RWPE1 (cell line): ENCODE data around the gene RECQL5.

Experiments used
- CTCF ChIA-PET: fragments of 350-600 bp; sonication (Branson Sonifier 250); formaldehyde crosslinking; extraction: SDS; loops from one replicate; lab custom pipeline; 2021; lab: Yijun Ruan, JAX
- POLR2A ChIA-PET: fragments of 400-600 bp; formaldehyde crosslinking; extraction: SDS; loops from one replicate; lab custom pipeline; 2020; ENCODE audit warnings: antibody characterized with exemption; ENCODE audit not compliant: low non-redundant PET; lab: Yijun Ruan, JAX
- DNase-seq: peaks from one replicate; pipeline ENCODE4 v3.0.0; 2012; ENCODE audit warnings: low spot score
- H3K27ac ChIP-seq: fragments of 450-650 bp; 2 replicates; pipeline ENCODE4 v1.5.1; 2017
- TF ChIP-seq, protein P1 (sequence below): fragments of 450-650 bp; conservative IDR thresholded peaks from 2 replicates; pipeline ENCODE4 v1.5.1; 2017; ENCODE audit warnings: low read depth, mild to moderate bottlenecking

Gene RECQL5

GRCh38 chr17:75645501-75645888, 21.5 kb downstream of the RECQL5 start:
- H3K27ac ChIP-seq, result peak overlapping the region; percentile 68
- ChIA-PET POLR2A (no interaction called here), CTCF (interaction anchor here (0.7 to 3.4 kb wide), 5 partner anchors 8 to 102 kb away, joined by 3 to 38 read pairs (median 5); partner anchors contain the start of gene SMIM5)
- TF ChIP-seq, protein P1, sequence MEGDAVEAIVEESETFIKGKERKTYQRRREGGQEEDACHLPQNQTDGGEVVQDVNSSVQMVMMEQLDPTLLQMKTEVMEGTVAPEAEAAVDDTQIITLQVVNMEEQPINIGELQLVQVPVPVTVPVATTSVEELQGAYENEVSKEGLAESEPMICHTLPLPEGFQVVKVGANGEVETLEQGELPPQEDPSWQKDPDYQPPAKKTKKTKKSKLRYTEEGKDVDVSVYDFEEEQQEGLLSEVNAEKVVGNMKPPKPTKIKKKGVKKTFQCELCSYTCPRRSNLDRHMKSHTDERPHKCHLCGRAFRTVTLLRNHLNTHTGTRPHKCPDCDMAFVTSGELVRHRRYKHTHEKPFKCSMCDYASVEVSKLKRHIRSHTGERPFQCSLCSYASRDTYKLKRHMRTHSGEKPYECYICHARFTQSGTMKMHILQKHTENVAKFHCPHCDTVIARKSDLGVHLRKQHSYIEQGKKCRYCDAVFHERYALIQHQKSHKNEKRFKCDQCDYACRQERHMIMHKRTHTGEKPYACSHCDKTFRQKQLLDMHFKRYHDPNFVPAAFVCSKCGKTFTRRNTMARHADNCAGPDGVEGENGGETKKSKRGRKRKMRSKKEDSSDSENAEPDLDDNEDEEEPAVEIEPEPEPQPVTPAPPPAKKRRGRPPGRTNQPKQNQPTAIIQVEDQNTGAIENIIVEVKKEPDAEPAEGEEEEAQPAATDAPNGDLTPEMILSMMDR, result no peak
- peak; percentile 89 for DNase-seq

- H3K27ac ChIP-seq, result peak overlapping the region; percentile 19
- DNase-seq, result no peak
- ChIA-PET CTCF (interaction anchor here (0.7 to 3.4 kb wide), 2 partner anchors 10 to 91 kb away, joined by 3 to 38 read pairs (median 35); partner anchors contain the start of gene SMIM5), POLR2A (no interaction called here)
- TF ChIP-seq, protein P1, result no peak
Measured at GRCh38 chr17:75643643-75644017, 23.3 kb downstream of the RECQL5 start.

DNA sequence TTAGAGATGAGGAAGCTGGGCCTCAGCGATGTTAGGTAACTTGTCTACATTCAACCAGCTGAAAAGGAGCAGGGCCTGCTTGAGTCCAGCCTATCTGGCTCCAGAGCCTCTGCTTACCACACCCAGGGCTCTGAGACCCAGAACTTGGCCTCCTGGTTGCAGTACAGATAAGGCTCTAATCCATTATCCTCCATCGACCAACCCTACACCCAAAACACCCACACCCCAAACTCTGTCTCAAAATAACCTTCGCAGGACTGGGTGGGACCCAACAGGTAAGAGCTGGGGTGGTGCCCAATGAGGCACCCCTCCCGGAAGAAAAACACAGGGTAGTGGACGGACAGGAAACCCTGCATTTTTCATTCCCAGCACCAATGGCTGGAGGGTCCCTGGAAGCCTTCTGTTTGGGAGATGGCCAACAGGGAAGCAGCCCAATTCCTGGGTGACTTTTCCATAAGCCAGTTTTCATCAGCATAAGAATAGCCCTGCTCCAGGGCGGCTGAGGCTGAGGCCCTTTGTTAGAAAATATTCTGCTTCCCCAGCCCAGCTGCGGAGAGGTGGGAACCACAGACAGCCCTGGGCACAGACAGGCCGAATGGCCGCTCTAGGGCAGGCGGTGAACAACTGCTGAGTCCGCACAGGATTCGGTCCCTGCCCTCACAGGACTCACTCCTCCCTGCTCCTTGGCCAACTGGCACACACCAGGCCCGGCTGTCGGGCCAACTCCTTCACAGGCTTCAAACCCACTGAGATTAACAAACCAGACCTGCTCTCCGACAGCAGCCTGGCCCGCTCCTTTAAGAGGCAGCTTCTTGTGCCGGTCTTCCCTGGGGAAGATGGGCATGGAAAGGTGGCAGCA, 23.9 kb downstream of the RECQL5 start:
- H3K27ac ChIP-seq, result peak overlapping the region; percentile 19
- POLR2A ChIA-PET, result no interaction called here
- TF ChIP-seq, protein P1, result no peak
- DNase-seq, result no peak
- CTCF ChIA-PET, result interaction anchor here (1.1 to 2.6 kb wide), 2 partner anchors 10 to 116 kb away, joined by 3 to 35 read pairs; partner anchors contain the start of gene SMIM5

GRCh38 chr17:75642182-75642783, 24.7 kb downstream of the RECQL5 start:
- no peak for DNase-seq
- POLR2A ChIA-PET, result no interaction called here

DNA sequence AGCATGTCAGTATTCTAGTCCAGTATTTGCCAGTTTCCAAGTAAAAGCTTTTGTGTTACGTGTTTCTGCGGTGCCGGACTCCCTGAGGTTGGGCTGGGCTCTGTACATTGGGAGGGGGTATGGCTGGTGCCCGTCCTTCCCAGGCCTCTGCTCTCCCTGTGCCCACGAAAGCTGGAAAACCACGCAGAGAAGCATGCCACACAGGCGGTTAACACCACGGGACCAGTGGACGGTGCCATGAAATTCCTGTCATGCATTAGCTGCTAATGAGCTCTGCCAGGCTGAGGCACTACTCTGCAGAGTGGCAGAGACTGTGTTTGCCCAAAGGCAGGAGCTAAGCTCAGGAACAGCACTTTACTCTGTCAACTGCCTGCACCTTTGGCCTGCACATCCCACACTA, 25.6 kb downstream of the RECQL5 start:
- no peak for DNase-seq
- peak overlapping the region; percentile 7; the same call in 1 of the 2 replicates for H3K27ac ChIP-seq
- POLR2A ChIA-PET, result no interaction called here
- TF ChIP-seq, protein P1, result no peak
- CTCF ChIA-PET, result interaction anchor here (0.7 to 2.6 kb wide), 5 partner anchors 8 to 41 kb away, joined by 3 to 35 read pairs (median 7); partner anchors contain the start of gene SMIM5

More at GRCh38 chr17:75642182-75642783, 24.7 kb downstream of the RECQL5 start:
- CTCF ChIA-PET, result interaction anchor here (0.7 to 2.6 kb wide), 6 partner anchors 9 to 117 kb away, joined by 3 to 35 read pairs (median 5); partner anchors contain the start of gene SMIM5
- H3K27ac ChIP-seq, result no peak overlapping the region
- TF ChIP-seq, protein P1, result no peak

DNA sequence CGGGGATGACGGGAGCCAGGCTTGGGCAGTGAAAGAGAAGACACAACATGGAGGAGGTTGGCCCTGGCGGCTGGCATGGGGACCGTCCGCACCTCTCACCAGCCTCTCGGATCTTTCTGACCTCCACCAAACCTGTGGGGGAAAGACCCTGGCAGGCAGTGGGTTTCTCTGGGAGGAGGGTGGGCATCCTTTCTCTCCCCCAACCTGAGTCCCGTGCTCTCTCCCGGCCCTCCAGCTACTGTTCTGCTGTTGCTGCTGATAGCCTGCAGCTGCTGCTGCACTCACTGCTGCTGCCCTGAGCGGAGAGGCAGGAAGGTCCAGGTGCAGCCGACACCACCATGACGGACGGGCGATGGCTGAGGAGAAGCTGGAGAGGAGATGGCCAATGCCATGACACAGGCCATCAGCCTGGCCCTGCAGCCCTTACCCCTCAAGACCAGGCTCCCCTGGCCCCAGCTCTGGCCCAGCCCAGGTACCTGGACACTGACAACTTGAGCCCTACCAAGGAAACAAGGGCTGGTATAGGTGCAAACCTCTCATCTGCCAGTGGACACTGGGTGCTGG, 26.3 kb downstream of the RECQL5 start:
- ChIA-PET CTCF (interaction anchor here (1.1 to 2.0 kb wide), 2 partner anchors 14 to 39 kb away, joined by 3 to 8 read pairs; no protein-coding TSS in a partner anchor), POLR2A (no interaction called here)
- DNase-seq, result no peak
- peak overlapping the region; percentile 7; the same call in 1 of the 2 replicates for H3K27ac ChIP-seq
- TF ChIP-seq, protein P1, result no peak
